A549 (cell line): ENCODE data around the gene S1PR4. TPM values are rescaled to one million over a fixed set of nuclear protein-coding genes. Genes with fewer than 3 reads are reported as not detected.
A peak's percentile ranks its signal among the peaks of the same experiment; 100 is the strongest.

ENCODE experiments used
- ATAC-seq, 2 experiments: fragments of 200-7000 bp in 1 of 2; fragments of >200 bp in 1 of 2; cut with Nextera tagmentation in 1 of 2; cut with Tn5 transposase in 1 of 2; 3 replicates each; pipeline versions ENCODE4 v1.8.0 to v1.9.1; 2018 to 2020; ENCODE audit warnings: mild to moderate bottlenecking in 1 of 2, moderate library complexity in 1 of 2
- CTCF ChIA-PET: fragments of 300-600 bp; sonication (Branson Sonifier 250); formaldehyde crosslinking; extraction: SDS; loops from one replicate; lab custom pipeline; 2021; ENCODE audit warnings: antibody characterized with exemption, inconsistent platforms; lab: Yijun Ruan, JAX
- POLR2A ChIA-PET: fragments of 350-600 bp; formaldehyde crosslinking; extraction: SDS; loops from one replicate; lab custom pipeline; 2021; ENCODE audit warnings: antibody characterized with exemption, inconsistent platforms; lab: Yijun Ruan, JAX
- DNase-seq, 2 experiments: peaks; one replicate each; pipeline versions ENCODE4 v3.0.0 to v3.0.0-alpha.2; 2011 to 2016; ENCODE audit warnings: low read depth in 1 of 2, low spot score in 1 of 2
- FAIRE-seq: peaks from 2 replicates; lab custom pipeline; 2011; peaks lifted over from hg19 to GRCh38; lab: Jason Lieb, UNC
- H3K27ac ChIP-seq, 2 experiments: fragments of >200 bp; sonication (Bioruptor Twin); formaldehyde crosslinking; 3 replicates each; pipeline ENCODE4 v1.5.1; 2016 to 2017
- H3K4me1 ChIP-seq: fragments of >200 bp; sonication (Bioruptor Twin); formaldehyde crosslinking; 3 replicates; pipeline ENCODE4 v1.6.1; 2016
- H3K4me2 ChIP-seq: fragments of >200 bp; sonication (Bioruptor Twin); formaldehyde crosslinking; 3 replicates; pipeline ENCODE4 v1.6.1; 2016
- H3K4me3 ChIP-seq: fragments of >200 bp; sonication (Bioruptor Twin); formaldehyde crosslinking; 3 replicates; pipeline ENCODE4 v1.5.1; 2016
- H3K9me3 ChIP-seq: fragments of >200 bp; sonication (Bioruptor Twin); formaldehyde crosslinking; 3 replicates; pipeline ENCODE4 v1.6.1; 2016
- CEBPB ChIP-seq, 2 experiments: fragments of >200 bp in 1 of 2; sonication (Bioruptor Twin) in 1 of 2; formaldehyde crosslinking in 1 of 2; IDR thresholded peaks; 2 replicates each; pipeline ENCODE4 v1.6.1; 2012 to 2016
- CHD2 ChIP-seq: fragments of 150-350 bp; IDR thresholded peaks from 2 replicates; pipeline ENCODE4 v1.6.1; 2014; ENCODE audit warnings: low read length; ENCODE audit not compliant: partially characterized antibody
- CHD4 ChIP-seq: fragments of 200-600 bp; sonication (generic); IDR thresholded peaks from 2 replicates; pipeline ENCODE4 v1.6.1; 2016; ENCODE audit warnings: antibody characterized with exemption, mild to moderate bottlenecking, borderline replicate concordance
- EHMT2 ChIP-seq: fragments of 200-600 bp; sonication (generic); IDR thresholded peaks from 2 replicates; pipeline ENCODE4 v1.6.1; 2016; ENCODE audit warnings: antibody characterized with exemption, low read depth, mild to moderate bottlenecking, moderate library complexity
- EP300 ChIP-seq, 2 experiments: fragments of >200 bp; sonication (Bioruptor Twin); formaldehyde crosslinking; IDR thresholded peaks; 2 replicates in 1 of 2; 3 replicates in 1 of 2; pipeline ENCODE4 v1.6.1; 2016 to 2017
- ESRRA ChIP-seq: fragments of 150-350 bp; IDR thresholded peaks from 2 replicates; pipeline ENCODE4 v1.6.1; 2014; ENCODE audit warnings: mild to moderate bottlenecking, low read length, borderline replicate concordance
- FOSL2 ChIP-seq, 2 experiments: fragments of 450-650 bp in 1 of 2; fragments of >200 bp in 1 of 2; sonication (Bioruptor Twin) in 1 of 2; formaldehyde crosslinking; IDR thresholded peaks; 2 replicates each; pipeline versions ENCODE4 v1.5.0 to v1.6.1; 2016 to 2020; ENCODE audit warnings: mild to moderate bottlenecking in 1 of 2, moderate library complexity in 1 of 2
- FOXS1 ChIP-seq: fragments of 250-450 bp; sonication (Bioruptor Pico); IDR thresholded peaks from 2 replicates; pipeline ENCODE4 v1.5.0; 2020; ENCODE audit warnings: mild to moderate bottlenecking, moderate library complexity
- HDAC2 ChIP-seq: fragments of 200-600 bp; sonication (generic); IDR thresholded peaks from 2 replicates; pipeline ENCODE4 v1.6.1; 2016
- HOXA7 ChIP-seq: fragments of 250-450 bp; sonication (Bioruptor Pico); IDR thresholded peaks from 2 replicates; pipeline ENCODE4 v1.5.0; 2020; ENCODE audit warnings: mild to moderate bottlenecking, moderate library complexity
- JUN ChIP-seq, 2 experiments: fragments of >200 bp; sonication (Bioruptor Twin); formaldehyde crosslinking; IDR thresholded peaks; 2 replicates in 1 of 2; 3 replicates in 1 of 2; pipeline ENCODE4 v1.6.1; 2016 to 2017
- JUNB ChIP-seq: fragments of >200 bp; sonication (Bioruptor Twin); formaldehyde crosslinking; IDR thresholded peaks from 2 replicates; pipeline ENCODE4 v1.6.1; 2016
- KDM1A ChIP-seq: fragments of 200-600 bp; sonication (generic); IDR thresholded peaks from 2 replicates; pipeline ENCODE4 v1.6.1; 2016; ENCODE audit warnings: low read depth, mild to moderate bottlenecking
- KDM5A ChIP-seq: fragments of 200-600 bp; sonication (generic); IDR thresholded peaks from 2 replicates; pipeline ENCODE4 v1.6.1; 2016; ENCODE audit warnings: antibody characterized with exemption, mild to moderate bottlenecking
- MAX ChIP-seq: IDR thresholded peaks from 2 replicates; pipeline ENCODE4 v1.6.1; 2012
- MYC ChIP-seq: IDR thresholded peaks from 2 replicates; pipeline ENCODE4 v1.6.1; 2012; ENCODE audit warnings: mild to moderate bottlenecking, inconsistent platforms, low read length, improper control_type of control experiment, borderline replicate concordance
- PHF8 ChIP-seq: fragments of 200-600 bp; sonication (generic); IDR thresholded peaks from 2 replicates; pipeline ENCODE4 v1.6.1; 2016; ENCODE audit warnings: low read depth, mild to moderate bottlenecking, antibody characterized with exemption, moderate library complexity, borderline replicate concordance
- POLR2AphosphoS2 ChIP-seq: conservative IDR thresholded peaks from 2 replicates; pipeline ENCODE4 v1.6.1; 2012; ENCODE audit warnings: low read length, improper control_type of control experiment, inconsistent platforms
- RAD21 ChIP-seq, 2 experiments: fragments of >200 bp in 1 of 2; sonication (Bioruptor Twin) in 1 of 2; formaldehyde crosslinking in 1 of 2; IDR thresholded peaks in 1 of 2; conservative IDR thresholded peaks in 1 of 2; 2 replicates in 1 of 2; 3 replicates in 1 of 2; pipeline ENCODE4 v1.6.1; 2012 to 2018; ENCODE audit warnings: inconsistent platforms in 1 of 2
- RNF2 ChIP-seq: fragments of 200-600 bp; sonication (generic); IDR thresholded peaks from 2 replicates; pipeline ENCODE4 v1.6.1; 2016; ENCODE audit warnings: low read depth, mild to moderate bottlenecking, antibody characterized with exemption, moderate library complexity, borderline replicate concordance
- SMC3 ChIP-seq: fragments of >200 bp; sonication (Bioruptor Twin); formaldehyde crosslinking; IDR thresholded peaks from 3 replicates; pipeline ENCODE4 v1.6.1; 2018; ENCODE audit warnings: inconsistent platforms
- TFCP2L1 ChIP-seq: fragments of 250-450 bp; sonication (Bioruptor Pico); IDR thresholded peaks from 2 replicates; pipeline ENCODE4 v1.5.0; 2021; ENCODE audit warnings: mild to moderate bottlenecking
- ZFP36 ChIP-seq: fragments of 450-650 bp; IDR thresholded peaks from 2 replicates; pipeline ENCODE4 v1.6.1; 2014; ENCODE audit warnings: borderline replicate concordance; ENCODE audit not compliant: partially characterized antibody
- ZNF302 ChIP-seq: fragments of 250-450 bp; sonication (Bioruptor Pico); IDR thresholded peaks from 2 replicates; pipeline ENCODE4 v1.9.0; 2021; ENCODE audit warnings: inconsistent platforms, mild to moderate bottlenecking, moderate library complexity
- WGBS: methylation state at CpG from one replicate; pipeline ENCODE4 v1.1.6; 2017; ENCODE audit errors: missing lambda C conversion rate; 5-methylcytosine and 5-hydroxymethylcytosine counted together
- polyA plus RNA-seq, 4 experiments: library from polyadenylated mRNA; depleted of rRNA in 3 of 4; stranded (reverse); fragments of >200 nt; fragmentation: RNase III in 1 of 4; extraction: RNeasy Plus Mini Kit Qiagen cat#74134 plus additional on column Dnase treatment in 1 of 4; gene quantifications; 2 replicates in 3 of 4; 3 replicates in 1 of 4; pipeline ENCODE4 v1.2.3, GENCODE V29; 2011 to 2017
- TF ChIP-seq, protein P1 (sequence below): fragments of >200 bp; sonication (Bioruptor Twin); formaldehyde crosslinking; IDR thresholded peaks from 3 replicates; pipeline ENCODE4 v1.5.1; 2016
- TF ChIP-seq, protein P2 (sequence below): IDR thresholded peaks from 2 replicates; pipeline ENCODE4 v1.6.1; 2012
- TF ChIP-seq, protein P3 (sequence below): fragments of 450-650 bp; IDR thresholded peaks from 2 replicates; pipeline ENCODE4 v1.6.1; 2014; ENCODE audit warnings: antibody characterized with exemption
- TF ChIP-seq, protein P4 (sequence below): fragments of 250-450 bp; sonication (Bioruptor Pico); IDR thresholded peaks from 2 replicates; pipeline ENCODE4 v1.5.0; 2021; ENCODE audit warnings: mild to moderate bottlenecking, moderate library complexity, borderline replicate concordance
- TF ChIP-seq, protein P5 (sequence below): fragments of >200 bp; sonication (Bioruptor Twin); formaldehyde crosslinking; IDR thresholded peaks from 3 replicates; pipeline ENCODE4 v1.6.1; 2016

The S1PR4 gene
- polyA plus RNA-seq, 2 of the 4 experiments (the other 2 are of a cell fraction): 0.09 to 0.17 TPM

DNA sequence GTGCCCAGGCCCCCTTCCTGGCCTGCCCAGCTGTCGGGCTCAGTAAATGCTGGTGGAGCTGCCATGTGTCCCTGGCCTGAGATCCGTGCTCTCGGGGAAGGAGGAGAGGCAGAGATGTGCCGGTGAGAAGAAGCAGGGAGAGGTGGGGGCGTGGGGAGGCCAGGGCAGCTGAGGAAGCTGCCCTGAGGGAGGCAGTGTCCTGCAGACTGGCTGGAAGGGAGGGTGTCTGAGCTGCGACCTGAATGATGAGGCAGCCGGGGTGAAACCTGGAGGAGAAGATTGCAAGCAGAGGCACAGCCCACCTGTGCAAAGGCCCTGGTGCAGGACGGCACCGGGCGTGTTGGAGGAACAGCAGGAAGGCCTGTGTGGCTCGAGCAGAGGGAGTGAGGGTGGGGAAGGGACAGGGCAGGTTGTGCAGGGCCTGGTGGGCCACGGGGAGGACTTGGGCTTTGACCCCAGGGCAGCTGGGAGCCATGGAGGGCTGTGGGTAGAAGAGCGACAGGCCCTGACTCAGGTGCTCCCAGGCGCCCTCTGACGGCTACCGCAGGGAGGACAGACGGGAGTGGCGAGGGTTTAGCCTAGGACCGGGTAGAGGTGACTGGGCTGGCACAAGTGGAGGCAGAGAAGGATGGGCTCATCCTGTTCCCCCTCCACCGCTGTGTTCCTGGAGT is 31.9 kb downstream of the S1PR4 start:
- H3K4me1 ChIP-seq: no peaks in the 10 kb centered on the region
- no peak overlapping the region for H3K4me3 ChIP-seq
- ChIA-PET POLR2A (no interaction called here), CTCF (interaction anchor here (0.6 to 3.7 kb wide), 7 partner anchors 11 to 563 kb away, joined by 3 to 13 read pairs (median 3); partner anchors contain the start of gene CELF5)
- 51% methylated on average over 12 of the region's 20 CpGs for WGBS
- DNase-seq (peak; percentile 35 to 60), ATAC-seq (peak; percentile 78 to 86), FAIRE-seq (no peak)
- no peak for TF ChIP-seq FOSL2 (IDR thresholded peaks at IDR 0.05)
- 0 out of 2 replicates have a peak, but pooled peaks have one; percentile 18 for TF ChIP-seq FOSL2 (CRISPR knock-in tag; IDR thresholded peaks at IDR 0.05)
- no peak for TF ChIP-seq KDM5A
- peak in 1 of 2 experiments; percentile 29; a peak in 1 of 5 replicates for TF ChIP-seq RAD21 (conservative IDR thresholded peaks at IDR 0.05 in 1 of 2, IDR thresholded peaks at IDR 0.05 in 1 of 2)
- TF ChIP-seq ZFP36: peak; percentile 91
- TF ChIP-seq ZNF302: no peak
- no peak for TF ChIP-seq CEBPB (IDR thresholded peaks at IDR 0.05)
- TF ChIP-seq, protein P1, sequence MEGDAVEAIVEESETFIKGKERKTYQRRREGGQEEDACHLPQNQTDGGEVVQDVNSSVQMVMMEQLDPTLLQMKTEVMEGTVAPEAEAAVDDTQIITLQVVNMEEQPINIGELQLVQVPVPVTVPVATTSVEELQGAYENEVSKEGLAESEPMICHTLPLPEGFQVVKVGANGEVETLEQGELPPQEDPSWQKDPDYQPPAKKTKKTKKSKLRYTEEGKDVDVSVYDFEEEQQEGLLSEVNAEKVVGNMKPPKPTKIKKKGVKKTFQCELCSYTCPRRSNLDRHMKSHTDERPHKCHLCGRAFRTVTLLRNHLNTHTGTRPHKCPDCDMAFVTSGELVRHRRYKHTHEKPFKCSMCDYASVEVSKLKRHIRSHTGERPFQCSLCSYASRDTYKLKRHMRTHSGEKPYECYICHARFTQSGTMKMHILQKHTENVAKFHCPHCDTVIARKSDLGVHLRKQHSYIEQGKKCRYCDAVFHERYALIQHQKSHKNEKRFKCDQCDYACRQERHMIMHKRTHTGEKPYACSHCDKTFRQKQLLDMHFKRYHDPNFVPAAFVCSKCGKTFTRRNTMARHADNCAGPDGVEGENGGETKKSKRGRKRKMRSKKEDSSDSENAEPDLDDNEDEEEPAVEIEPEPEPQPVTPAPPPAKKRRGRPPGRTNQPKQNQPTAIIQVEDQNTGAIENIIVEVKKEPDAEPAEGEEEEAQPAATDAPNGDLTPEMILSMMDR: peak; percentile 43
- TF ChIP-seq KDM1A: peak; percentile 82; the same call in 1 of the 2 replicates
- TF ChIP-seq SMC3: 0 out of 3 replicates have a peak, but pooled peaks have one; percentile 21
- TF ChIP-seq POLR2AphosphoS2: no peak
- TF ChIP-seq CHD2: no peak
- no peak overlapping the region for H3K27ac ChIP-seq
- H3K9me3 ChIP-seq: no peaks in the 10 kb centered on the region
- no peak overlapping the region for H3K4me2 ChIP-seq

DNA sequence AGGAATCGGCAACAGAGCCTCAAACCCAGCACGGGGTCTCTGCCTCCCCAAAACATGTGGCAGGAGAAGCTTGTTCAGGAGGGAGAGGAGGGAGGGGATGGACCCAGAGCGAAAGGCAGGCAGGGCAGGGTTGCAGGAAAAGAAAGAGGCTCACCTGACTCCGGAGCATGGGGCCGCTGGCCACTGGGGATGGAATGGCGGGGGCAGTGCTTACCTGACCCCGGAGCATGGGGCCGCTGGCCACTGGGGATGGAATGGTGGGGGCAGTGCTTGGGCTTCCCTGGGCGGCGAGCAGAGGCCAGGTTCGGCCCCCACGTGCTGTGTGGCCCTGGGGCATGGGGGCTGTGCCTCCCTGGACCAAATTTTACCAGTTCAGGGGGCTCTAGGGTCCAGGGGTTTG is 32.6 kb downstream of the S1PR4 start:
- Histone ChIP-seq H3K27ac (no peak overlapping the region), H3K4me2 (no peak overlapping the region), H3K4me3 (no peak overlapping the region), H3K4me1 (no peaks in the 10 kb centered on the region), H3K9me3 (no peaks in the 10 kb centered on the region)
- POLR2A ChIA-PET: no interaction called here
- DNase-seq (no peak), FAIRE-seq (no peak), ATAC-seq (no peak; a peak in 2 of 6 replicates)
- CTCF ChIA-PET: interaction anchor here (0.6 to 3.7 kb wide), 8 partner anchors 10 to 380 kb away, joined by 3 to 13 read pairs (median 4); partner anchors contain the start of gene CELF5
- TF ChIP-seq JUNB (no peak), EP300 (IDR thresholded peaks at IDR 0.05) (no peak), FOXS1 (CRISPR knock-in tag) (no peak), CHD4 (no peak), MYC (no peak), TFCP2L1 (CRISPR knock-in tag) (no peak), RNF2 (no peak), HDAC2 (no peak), EHMT2 (no peak), HOXA7 (CRISPR knock-in tag) (no peak), MAX (no peak), JUN (IDR thresholded peaks at IDR 0.05) (no peak), ESRRA (no peak), PHF8 (no peak)
- TF ChIP-seq, protein P2, sequence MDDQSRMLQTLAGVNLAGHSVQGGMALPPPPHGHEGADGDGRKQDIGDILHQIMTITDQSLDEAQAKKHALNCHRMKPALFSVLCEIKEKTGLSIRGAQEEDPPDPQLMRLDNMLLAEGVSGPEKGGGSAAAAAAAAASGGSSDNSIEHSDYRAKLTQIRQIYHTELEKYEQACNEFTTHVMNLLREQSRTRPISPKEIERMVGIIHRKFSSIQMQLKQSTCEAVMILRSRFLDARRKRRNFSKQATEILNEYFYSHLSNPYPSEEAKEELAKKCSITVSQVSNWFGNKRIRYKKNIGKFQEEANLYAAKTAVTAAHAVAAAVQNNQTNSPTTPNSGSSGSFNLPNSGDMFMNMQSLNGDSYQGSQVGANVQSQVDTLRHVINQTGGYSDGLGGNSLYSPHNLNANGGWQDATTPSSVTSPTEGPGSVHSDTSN: no peak
- TF ChIP-seq, protein P3, sequence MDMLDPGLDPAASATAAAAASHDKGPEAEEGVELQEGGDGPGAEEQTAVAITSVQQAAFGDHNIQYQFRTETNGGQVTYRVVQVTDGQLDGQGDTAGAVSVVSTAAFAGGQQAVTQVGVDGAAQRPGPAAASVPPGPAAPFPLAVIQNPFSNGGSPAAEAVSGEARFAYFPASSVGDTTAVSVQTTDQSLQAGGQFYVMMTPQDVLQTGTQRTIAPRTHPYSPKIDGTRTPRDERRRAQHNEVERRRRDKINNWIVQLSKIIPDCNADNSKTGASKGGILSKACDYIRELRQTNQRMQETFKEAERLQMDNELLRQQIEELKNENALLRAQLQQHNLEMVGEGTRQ: no peak
- TF ChIP-seq, protein P4, sequence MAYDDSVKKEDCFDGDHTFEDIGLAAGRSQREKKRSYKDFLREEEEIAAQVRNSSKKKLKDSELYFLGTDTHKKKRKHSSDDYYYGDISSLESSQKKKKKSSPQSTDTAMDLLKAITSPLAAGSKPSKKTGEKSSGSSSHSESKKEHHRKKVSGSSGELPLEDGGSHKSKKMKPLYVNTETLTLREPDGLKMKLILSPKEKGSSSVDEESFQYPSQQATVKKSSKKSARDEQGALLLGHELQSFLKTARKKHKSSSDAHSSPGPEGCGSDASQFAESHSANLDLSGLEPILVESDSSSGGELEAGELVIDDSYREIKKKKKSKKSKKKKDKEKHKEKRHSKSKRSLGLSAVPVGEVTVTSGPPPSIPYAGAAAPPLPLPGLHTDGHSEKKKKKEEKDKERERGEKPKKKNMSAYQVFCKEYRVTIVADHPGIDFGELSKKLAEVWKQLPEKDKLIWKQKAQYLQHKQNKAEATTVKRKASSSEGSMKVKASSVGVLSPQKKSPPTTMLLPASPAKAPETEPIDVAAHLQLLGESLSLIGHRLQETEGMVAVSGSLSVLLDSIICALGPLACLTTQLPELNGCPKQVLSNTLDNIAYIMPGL (CRISPR knock-in tag): no peak
- TF ChIP-seq, protein P5, sequence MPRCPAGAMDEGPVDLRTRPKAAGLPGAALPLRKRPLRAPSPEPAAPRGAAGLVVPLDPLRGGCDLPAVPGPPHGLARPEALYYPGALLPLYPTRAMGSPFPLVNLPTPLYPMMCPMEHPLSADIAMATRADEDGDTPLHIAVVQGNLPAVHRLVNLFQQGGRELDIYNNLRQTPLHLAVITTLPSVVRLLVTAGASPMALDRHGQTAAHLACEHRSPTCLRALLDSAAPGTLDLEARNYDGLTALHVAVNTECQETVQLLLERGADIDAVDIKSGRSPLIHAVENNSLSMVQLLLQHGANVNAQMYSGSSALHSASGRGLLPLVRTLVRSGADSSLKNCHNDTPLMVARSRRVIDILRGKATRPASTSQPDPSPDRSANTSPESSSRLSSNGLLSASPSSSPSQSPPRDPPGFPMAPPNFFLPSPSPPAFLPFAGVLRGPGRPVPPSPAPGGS: no peak
- 95% methylated on average over 5 of the region's 12 CpGs for WGBS
